Liver (tissue), 9 donors: ENCODE results near the gene PABPN1L. TPM values are rescaled to one million over a fixed set of nuclear protein-coding genes. Genes with fewer than 3 reads are reported as not detected.

Experiments used
- DNase-seq: peaks from one replicate; pipeline ENCODE4 v3.0.0-alpha.2; 2017; ENCODE audit warnings: low spot score
- H3K27ac ChIP-seq, 2 donors: one replicate each; pipeline ENCODE4 v1.7.0; 2013; ENCODE audit warnings: inconsistent platforms in 2 of 2, low read length in 2 of 2, control low read depth in 1 of 2, low read depth in 1 of 2, mild to moderate bottlenecking in 1 of 2
- H3K27me3 ChIP-seq, 4 donors: one replicate each; pipeline versions ENCODE4 v1.6.1 to v1.7.0; 2013; ENCODE audit warnings: low read length in 3 of 4, inconsistent platforms in 1 of 4, mild to moderate bottlenecking in 1 of 4, moderate library complexity in 1 of 4; ENCODE audit not compliant: control insufficient read depth in 4 of 4, insufficient read depth in 4 of 4
- H3K36me3 ChIP-seq, 4 donors: one replicate each; pipeline versions ENCODE4 v1.6.1 to v1.7.0; 2013; ENCODE audit warnings: low read length in 3 of 4, mild to moderate bottlenecking in 3 of 4, low read depth in 1 of 4, moderate library complexity in 1 of 4; ENCODE audit not compliant: control insufficient read depth in 4 of 4, insufficient read depth in 3 of 4
- H3K4me1 ChIP-seq, 4 donors: one replicate each; pipeline versions ENCODE4 v1.6.1 to v1.7.0; 2013; ENCODE audit warnings: low read length in 3 of 4, mild to moderate bottlenecking in 3 of 4, moderate library complexity in 1 of 4; ENCODE audit not compliant: control insufficient read depth in 4 of 4, insufficient read depth in 4 of 4
- H3K4me3 ChIP-seq, 3 donors: one replicate each; pipeline versions ENCODE4 v1.6.1 to v1.7.0; 2013; ENCODE audit warnings: low read length in 3 of 3, control low read depth in 1 of 3, low read depth in 1 of 3, mild to moderate bottlenecking in 1 of 3
- H3K9ac ChIP-seq, 2 donors: one replicate each; pipeline ENCODE4 v1.7.0; 2013; ENCODE audit warnings: low read length in 2 of 2, mild to moderate bottlenecking in 2 of 2, moderate library complexity in 2 of 2, control low read depth in 1 of 2, low read depth in 1 of 2
- H3K9me3 ChIP-seq, 4 donors: one replicate each; pipeline versions ENCODE4 v1.6.1 to v1.7.0; 2013; ENCODE audit warnings: low read length in 3 of 4; ENCODE audit not compliant: control insufficient read depth in 4 of 4
- SP1 ChIP-seq: IDR thresholded peaks from 2 replicates; pipeline ENCODE4 v1.6.1; 2018; ENCODE audit warnings: antibody characterized with exemption, mild to moderate bottlenecking
- WGBS: extraction: QIAGEN DNeasy Blood & Tissue Kit; methylation state at CpG from one replicate; pipeline ENCODE4 v1.1.7; 2013; 5-methylcytosine and 5-hydroxymethylcytosine counted together
- polyA plus RNA-seq, 2 donors: library from polyadenylated mRNA; stranded (reverse) in 1 of 2; unstranded in 1 of 2; fragments of 200-250 nt in 1 of 2; fragments of >200 nt in 1 of 2; fragmentation: Nextera tagmentation in 1 of 2; extraction: Ambion mirVana in 1 of 2; gene quantifications; one replicate each; pipeline versions ENCODE4 v1.2.1 to v1.2.3, GENCODE V29; 2013 to 2015
- total RNA-seq, 2 donors: library from RNA; depleted of rRNA; stranded (reverse); fragments of >200 nt; gene quantifications; one replicate each; pipeline ENCODE4 v1.2.3, GENCODE V29; 2014
- donor health status: healthy.
- donor health status: healthy.
- donor health status: healthy.
- donor health status: healthy.
- donor health status: healthy.

The PABPN1L gene
- total and polyA plus RNA-seq, 4 donors, result 0.09 TPM; not detected in 3

- Histone ChIP-seq H3K27ac (no peak overlapping the region), H3K4me3 (no peak overlapping the region), H3K4me1 (peaks cover 3 to 24% (median 13%) of the 10 kb centered on the region in 4 donors), H3K36me3 (peaks cover 0 to 6% (median 2%) of the 10 kb centered on the region in 4 donors), H3K9me3 (no peaks in the 10 kb centered on the region), H3K27me3 (no peaks in the 10 kb centered on the region), H3K9ac (no peak overlapping the region)
- WGBS, result 86% methylated on average over 13 of the region's 13 CpGs
- DNase-seq, result no peak
- TF ChIP-seq SP1, result no peak
Measured at GRCh38 chr16:88814144-88814502, 52.3 kb downstream of the PABPN1L start.

Other genes starting within 250 kb of the PABPN1L start
- not detected for gene IL17C, start 228.1 kb downstream of the PABPN1L start, total RNA-seq
- gene IL17C, start 228.1 kb downstream of the PABPN1L start, polyA plus RNA-seq, result not detected
- gene CYBA, start 215.6 kb downstream of the PABPN1L start, total RNA-seq, result 100 to 1,000 TPM in 1 of 2 donors, 10 to 100 TPM in 1; 45.8 to 217 TPM
- gene CYBA, start 215.6 kb downstream of the PABPN1L start, polyA plus RNA-seq, result 10 to 100 TPM; 39.0 to 59.5 TPM
- 10 to 100 TPM; 73.4 to 99.2 TPM for gene MVD, start 203.6 kb downstream of the PABPN1L start, total RNA-seq
- 10 to 100 TPM; 21.7 to 76.0 TPM for gene MVD, start 203.6 kb downstream of the PABPN1L start, polyA plus RNA-seq
- under 1 TPM; 0.05 to 0.17 TPM for gene SNAI3, start 180.2 kb downstream of the PABPN1L start, total RNA-seq
- under 1 TPM; 0.24 to 0.48 TPM for gene SNAI3, start 180.2 kb downstream of the PABPN1L start, polyA plus RNA-seq
- gene RNF166, start 160.3 kb downstream of the PABPN1L start, total RNA-seq, result 1 to 10 TPM; 7.9 to 9.1 TPM
- 1 to 10 TPM; 6.5 to 7.3 TPM for gene RNF166, start 160.3 kb downstream of the PABPN1L start, polyA plus RNA-seq
- gene CTU2, start 160.2 kb downstream of the PABPN1L start, total RNA-seq, result 1 to 10 TPM; 7.0 to 8.5 TPM
- gene CTU2, start 160.2 kb downstream of the PABPN1L start, polyA plus RNA-seq, result 1 to 10 TPM; 7.2 to 7.7 TPM
- 10 to 100 TPM; 59.7 to 74.7 TPM for gene PIEZO1, start 81.4 kb downstream of the PABPN1L start, total RNA-seq
- 10 to 100 TPM; 15.3 to 58.7 TPM for gene PIEZO1, start 81.4 kb downstream of the PABPN1L start, polyA plus RNA-seq
- gene CDT1, start 62.9 kb downstream of the PABPN1L start, total RNA-seq, result 10 to 100 TPM in 1 of 2 donors, under 1 TPM in 1; 0.08 to 37.6 TPM
- gene CDT1, start 62.9 kb downstream of the PABPN1L start, polyA plus RNA-seq, result 1 to 10 TPM in 1 of 2 donors, under 1 TPM in 1; 0.11 to 1.8 TPM
- gene APRT, start 54.7 kb downstream of the PABPN1L start, total RNA-seq, result 10 to 100 TPM; 27.9 to 35.5 TPM
- 100 to 1,000 TPM; 153 to 160 TPM for gene APRT, start 54.7 kb downstream of the PABPN1L start, polyA plus RNA-seq
- gene GALNS, start 9.7 kb downstream of the PABPN1L start, total RNA-seq, result 10 to 100 TPM in 1 of 2 donors, 1 to 10 TPM in 1; 6.8 to 20.6 TPM
- 10 to 100 TPM in 1 of 2 donors, 1 to 10 TPM in 1; 8.5 to 13.0 TPM for gene GALNS, start 9.7 kb downstream of the PABPN1L start, polyA plus RNA-seq
- gene TRAPPC2L, start 9.5 kb downstream of the PABPN1L start, total RNA-seq, result 10 to 100 TPM; 16.3 to 22.0 TPM
- 10 to 100 TPM; 22.4 to 59.4 TPM for gene TRAPPC2L, start 9.5 kb downstream of the PABPN1L start, polyA plus RNA-seq
- gene CBFA2T3, start 110.5 kb upstream of the PABPN1L start, total RNA-seq, result 1 to 10 TPM; 1.4 to 3.4 TPM
- gene CBFA2T3, start 110.5 kb upstream of the PABPN1L start, polyA plus RNA-seq, result 1 to 10 TPM; 2.8 to 4.5 TPM
- gene ACSF3, start 227.2 kb upstream of the PABPN1L start, total RNA-seq, result 10 to 100 TPM; 15.3 to 19.9 TPM
- 10 to 100 TPM; 17.6 to 27.3 TPM for gene ACSF3, start 227.2 kb upstream of the PABPN1L start, polyA plus RNA-seq